Left forelimb (tissue), 1 donor: ENCODE data around the gene MED12L.

Experiments used
- DNase-seq: peaks from one replicate; pipeline ENCODE4 v3.0.0-alpha.2; 2018; ENCODE audit warnings: low spot score

Gene MED12L

GRCh38 chr3:151462278-151462780 is 376.9 kb downstream of the MED12L start:
- DNase-seq: no peak

- no peak for DNase-seq
These were observed 377.5 kb downstream of the MED12L start for GRCh38 chr3:151462991-151463390.

GRCh38 chr3:151467069-151467468 is 381.6 kb downstream of the MED12L start:
- no peak for DNase-seq

GRCh38 chr3:151468284-151468917 is 382.9 kb downstream of the MED12L start:
- no peak for DNase-seq

- no peak for DNase-seq
These were observed 391.0 kb downstream of the MED12L start for GRCh38 chr3:151476344-151477018.

GRCh38 chr3:151477591-151478334 is 392.3 kb downstream of the MED12L start:
- no peak for DNase-seq

- no peak for DNase-seq
These were observed 392.9 kb downstream of the MED12L start for GRCh38 chr3:151478335-151478697.

- DNase-seq: no peak
These were observed 394.0 kb downstream of the MED12L start for GRCh38 chr3:151479452-151479851.

- no peak for DNase-seq
These were observed 395.0 kb downstream of the MED12L start for GRCh38 chr3:151480492-151480891.

- no peak for DNase-seq
These were observed 398.0 kb downstream of the MED12L start for GRCh38 chr3:151483488-151483887.

- no peak for DNase-seq
These were observed 398.6 kb downstream of the MED12L start for GRCh38 chr3:151483961-151484520.
